HCT116 (cell line): ENCODE data around the gene SLC22A7. TPM values are rescaled to one million over a fixed set of nuclear protein-coding genes. Genes with fewer than 3 reads are reported as not detected.

Source experiments
- ATAC-seq: fragments of 200-7000 bp; cut with Tn5 transposase; 2 replicates; pipeline ENCODE4 v1.9.1; 2020; ENCODE audit warnings: mild to moderate bottlenecking, moderate library complexity
- BruUV-seq: library from RNA; stranded (reverse); fragments of 400-500 nt; replicated peaks from 2 replicates; lab custom pipeline; 2021; lab: Mats Ljungman, UMichigan
- CTCF ChIA-PET: fragments of 300-600 bp; sonication (Branson Sonifier 250); formaldehyde crosslinking; loops from one replicate; lab custom pipeline; 2021; ENCODE audit warnings: antibody characterized with exemption; lab: Charles Lee
- POLR2A ChIA-PET: fragments of 300-600, 350-600 bp; sonication (Branson Sonifier 250); formaldehyde crosslinking; loops from one replicate; lab custom pipeline; 2021; ENCODE audit warnings: antibody characterized with exemption; lab: Charles Lee
- RAD21 ChIA-PET, 2 experiments: fragments of 300-600 bp; sonication (Branson Sonifier 250); formaldehyde crosslinking; loops; one replicate each; lab custom pipeline; 2023; ENCODE audit warnings: low total read pairs in 2 of 2; ENCODE audit not compliant: uncharacterized antibody in 2 of 2, unreplicated experiment in 2 of 2, low non-redundant PET in 1 of 2; lab: Charles Lee
- DNase-seq: peaks from one replicate; pipeline ENCODE4 v3.0.0-alpha.2; 2010; ENCODE audit warnings: low read depth, low spot score
- H2AFZ ChIP-seq: fragments of 200-600 bp; shearing (Covaris generic), sonication (generic); 2 replicates; pipeline ENCODE4 v1.6.1; 2017; ENCODE audit warnings: low read depth, mixed run types, mixed read lengths, antibody characterized with exemption, low read length; ENCODE audit not compliant: poor library complexity, severe bottlenecking
- H3K27ac ChIP-seq: 2 replicates; pipeline ENCODE4 v1.5.1; 2012; ENCODE audit warnings: low read depth, low read length
- H3K27me3 ChIP-seq: fragments of 200-600 bp; sonication (generic); 2 replicates; pipeline ENCODE4 v1.6.1; 2016; ENCODE audit warnings: mixed run types, low read length, mixed read lengths; ENCODE audit not compliant: insufficient read depth
- H3K36me3 ChIP-seq, 2 experiments: fragments of 200-500 bp in 1 of 2; fragments of 200-600 bp in 1 of 2; sonication (Bioruptor generic) in 1 of 2; sonication (generic) in 1 of 2; 2 replicates each; pipeline versions ENCODE4 v1.5.1 to v1.6.1; 2014 to 2016; ENCODE audit warnings: low read length in 2 of 2, inconsistent platforms in 1 of 2, mixed read lengths in 1 of 2, mixed run types in 1 of 2; ENCODE audit not compliant: insufficient read depth in 2 of 2, control insufficient read depth in 1 of 2
- H3K4me1 ChIP-seq, 2 experiments: fragments of 200-600 bp in 1 of 2; sonication (generic) in 1 of 2; 2 replicates each; pipeline versions ENCODE4 v1.5.1 to v1.6.1; 2012 to 2017; ENCODE audit warnings: low read length in 2 of 2, inconsistent platforms in 1 of 2, mild to moderate bottlenecking in 1 of 2, mixed read lengths in 1 of 2, mixed run types in 1 of 2, moderate library complexity in 1 of 2; ENCODE audit not compliant: insufficient read depth in 2 of 2, control insufficient read depth in 1 of 2
- H3K4me2 ChIP-seq: fragments of 200-600 bp; sonication (generic); 2 replicates; pipeline ENCODE4 v1.6.1; 2017; ENCODE audit warnings: mixed run types, low read length, mixed read lengths
- H3K4me3 ChIP-seq, 2 experiments: fragments of 200-600 bp in 1 of 2; sonication (generic) in 1 of 2; replicated peaks in 1 of 2; 2 replicates each; pipeline ENCODE4 v1.5.1; 2011 to 2016; ENCODE audit warnings: low read length in 2 of 2, control low read depth in 1 of 2, low read depth in 1 of 2, mild to moderate bottlenecking in 1 of 2, mixed read lengths in 1 of 2, mixed run types in 1 of 2
- H3K79me2 ChIP-seq: fragments of 200-600 bp; sonication (generic); 2 replicates; pipeline ENCODE4 v1.6.1; 2017; ENCODE audit warnings: mild to moderate bottlenecking, mixed run types, low read length, moderate library complexity, mixed read lengths; ENCODE audit not compliant: insufficient read depth
- H3K9ac ChIP-seq: fragments of 200-600 bp; sonication (generic); 2 replicates; pipeline ENCODE4 v1.6.1; 2016; ENCODE audit warnings: low read length, mixed read lengths
- H3K9me2 ChIP-seq: fragments of 200-600 bp; sonication (generic), shearing (Covaris generic); 2 replicates; pipeline ENCODE4 v1.6.1; 2017; ENCODE audit warnings: mixed run types, mild to moderate bottlenecking, moderate library complexity; ENCODE audit not compliant: insufficient read depth
- H3K9me3 ChIP-seq, 2 experiments: fragments of 200-500 bp in 1 of 2; fragments of 200-600 bp in 1 of 2; sonication (Bioruptor generic) in 1 of 2; sonication (generic) in 1 of 2; 2 replicates each; pipeline ENCODE4 v1.6.1; 2014 to 2017; ENCODE audit warnings: low read length in 2 of 2, mixed read lengths in 2 of 2, inconsistent platforms in 1 of 2, low read depth in 1 of 2, mild to moderate bottlenecking in 1 of 2, mixed run types in 1 of 2, moderate library complexity in 1 of 2; ENCODE audit not compliant: control insufficient read depth in 1 of 2, insufficient read depth in 1 of 2
- H4K20me1 ChIP-seq: fragments of 200-600 bp; sonication (generic), shearing (Covaris generic); 2 replicates; pipeline ENCODE4 v1.6.1; 2017; ENCODE audit warnings: mixed run types, mild to moderate bottlenecking, moderate library complexity; ENCODE audit not compliant: insufficient read depth
- ELF1 ChIP-seq: IDR thresholded peaks from 2 replicates; pipeline ENCODE4 v1.6.1; 2012; ENCODE audit warnings: low read depth, borderline replicate concordance
- EZH2 ChIP-seq: fragments of 200-600 bp; sonication (generic); IDR thresholded peaks from 2 replicates; pipeline ENCODE4 v1.6.1; 2017; ENCODE audit warnings: antibody characterized with exemption, mixed run types
- JUND ChIP-seq: IDR thresholded peaks from 2 replicates; pipeline ENCODE4 v1.6.1; 2012
- POLR2A ChIP-seq: IDR thresholded peaks from 2 replicates; pipeline ENCODE4 v1.7.0; 2011; ENCODE audit warnings: borderline replicate concordance; ENCODE audit not compliant: insufficient read depth, insufficient read length; ENCODE audit errors: extremely low read depth
- RAD21 ChIP-seq: IDR thresholded peaks from 2 replicates; pipeline ENCODE4 v1.6.1; 2012; ENCODE audit warnings: low read depth, mild to moderate bottlenecking
- YY1 ChIP-seq: IDR thresholded peaks from 2 replicates; pipeline ENCODE4 v1.6.1; 2011; ENCODE audit warnings: low read length, low read depth, moderate library complexity, mild to moderate bottlenecking; ENCODE audit not compliant: insufficient replicate concordance; ENCODE audit errors: extremely low read depth
- ZFX ChIP-seq: fragments of 450-650 bp; IDR thresholded peaks from 2 replicates; pipeline ENCODE4 v1.6.1; 2017
- ZNF274 ChIP-seq: fragments of 200-500 bp; sonication (Bioruptor generic); IDR thresholded peaks from 2 replicates; pipeline ENCODE4 v1.6.1; 2014; ENCODE audit warnings: mild to moderate bottlenecking, low read depth, low read length, inconsistent platforms
- intact Hi-C: fragments of 100-400 bp; cut with micrococcal nuclease; formaldehyde crosslinking; loops from 2 replicates; pipeline ENCODE4 v1.10.0; 2022
- total RNA-seq: library from RNA; stranded (reverse); gene quantifications from one replicate; pipeline ENCODE4 v1.2.1, GENCODE V29; 2021; ENCODE audit not compliant: unreplicated experiment
- TF ChIP-seq, protein P1 (sequence below), 3 experiments: fragments of 200-600 bp in 1 of 3; sonication (generic) in 1 of 3; IDR thresholded peaks in 2 of 3; conservative IDR thresholded peaks in 1 of 3; 2 replicates each; pipeline ENCODE4 v1.5.1; 2012 to 2017; ENCODE audit warnings: low read depth in 2 of 3, low read length in 2 of 3, antibody characterized with exemption in 1 of 3, borderline replicate concordance in 1 of 3, control low read depth in 1 of 3, mild to moderate bottlenecking in 1 of 3, mixed read lengths in 1 of 3, mixed run types in 1 of 3, moderate library complexity in 1 of 3; ENCODE audit not compliant: insufficient read depth in 1 of 3

Gene SLC22A7
- total RNA-seq, 1 experiment from 2014 or later: not detected

DNA sequence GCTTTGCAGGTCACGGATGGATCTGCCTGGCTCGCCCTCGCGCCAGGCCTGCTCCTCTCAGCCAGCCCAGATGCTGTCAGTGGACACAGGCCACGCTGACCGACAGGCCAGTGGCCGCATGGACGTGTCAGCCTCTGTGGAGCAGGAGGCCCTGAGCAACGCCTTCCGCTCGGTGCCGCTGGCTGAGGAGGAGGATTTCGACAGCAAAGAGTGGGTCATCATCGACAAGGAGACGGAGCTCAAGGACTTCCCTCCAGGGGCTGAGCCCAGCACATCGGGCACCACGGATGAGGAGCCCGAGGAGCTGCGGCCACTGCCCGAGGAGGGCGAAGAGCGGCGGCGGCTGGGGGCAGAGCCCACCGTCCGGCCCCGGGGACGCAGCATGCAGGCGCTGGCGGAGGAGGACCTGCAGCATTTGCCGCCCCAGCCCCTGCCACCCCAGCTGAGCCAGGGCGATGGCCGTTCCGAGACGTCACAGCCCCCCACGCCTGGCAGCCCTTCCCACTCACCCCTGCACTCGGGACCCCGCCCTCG, 35.2 kb upstream of the SLC22A7 start:
- H4K20me1 ChIP-seq: no peaks in the 10 kb centered on the region
- ChIA-PET POLR2A (no interaction called here), RAD21 (interaction anchor here in 1 of 2 experiments (1.1 to 1.3 kb wide), 2 partner anchors 71 to 233 kb away, joined by 3 read pairs; no protein-coding TSS in a partner anchor), CTCF (interaction anchor here (1.0 to 3.8 kb wide), 8 partner anchors 10 to 244 kb away, joined by 3 to 23 read pairs (median 7); partner anchors contain the start of genes DNPH1 and ZNF318)
- BruUV-seq: no TSS peak
- H3K9ac ChIP-seq: no peak overlapping the region
- no peaks in the 10 kb centered on the region for H3K36me3 ChIP-seq
- H3K9me2 ChIP-seq: no peaks in the 10 kb centered on the region
- H3K79me2 ChIP-seq: no peaks in the 10 kb centered on the region
- DNase-seq (no peak), ATAC-seq (no peak)
- H2AFZ ChIP-seq: peak overlapping the region; percentile 90
- TF ChIP-seq YY1 (no peak), ZFX (no peak), ZNF274 (no peak), JUND (no peak), POLR2A (no peak), EZH2 (no peak), RAD21 (no peak), ELF1 (no peak)
- TF ChIP-seq, protein P1, sequence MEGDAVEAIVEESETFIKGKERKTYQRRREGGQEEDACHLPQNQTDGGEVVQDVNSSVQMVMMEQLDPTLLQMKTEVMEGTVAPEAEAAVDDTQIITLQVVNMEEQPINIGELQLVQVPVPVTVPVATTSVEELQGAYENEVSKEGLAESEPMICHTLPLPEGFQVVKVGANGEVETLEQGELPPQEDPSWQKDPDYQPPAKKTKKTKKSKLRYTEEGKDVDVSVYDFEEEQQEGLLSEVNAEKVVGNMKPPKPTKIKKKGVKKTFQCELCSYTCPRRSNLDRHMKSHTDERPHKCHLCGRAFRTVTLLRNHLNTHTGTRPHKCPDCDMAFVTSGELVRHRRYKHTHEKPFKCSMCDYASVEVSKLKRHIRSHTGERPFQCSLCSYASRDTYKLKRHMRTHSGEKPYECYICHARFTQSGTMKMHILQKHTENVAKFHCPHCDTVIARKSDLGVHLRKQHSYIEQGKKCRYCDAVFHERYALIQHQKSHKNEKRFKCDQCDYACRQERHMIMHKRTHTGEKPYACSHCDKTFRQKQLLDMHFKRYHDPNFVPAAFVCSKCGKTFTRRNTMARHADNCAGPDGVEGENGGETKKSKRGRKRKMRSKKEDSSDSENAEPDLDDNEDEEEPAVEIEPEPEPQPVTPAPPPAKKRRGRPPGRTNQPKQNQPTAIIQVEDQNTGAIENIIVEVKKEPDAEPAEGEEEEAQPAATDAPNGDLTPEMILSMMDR (IDR thresholded peaks at IDR 0.05 in 2 of 3, conservative IDR thresholded peaks at IDR 0.05 in 1 of 3; ENCODE audit: borderline replicate concordance in 1 of 3, insufficient read depth in 1 of 3, low read depth in 2 of 3, low read length in 2 of 3): no peak
- H3K9me3 ChIP-seq: no peaks in the 10 kb centered on the region
- H3K27me3 ChIP-seq: no peaks in the 10 kb centered on the region
- no peaks in the 10 kb centered on the region for H3K4me1 ChIP-seq
- H3K4me3 ChIP-seq: no peak overlapping the region
- H3K27ac ChIP-seq: no peak overlapping the region
- no peak overlapping the region for H3K4me2 ChIP-seq
- intact Hi-C loops: loop anchor here (1.0 kb wide), 3 partner anchors 71 to 243 kb away; no protein-coding TSS in a partner anchor
